ENCODE measurements around the gene CELF4.

CELF4 gene

DNA sequence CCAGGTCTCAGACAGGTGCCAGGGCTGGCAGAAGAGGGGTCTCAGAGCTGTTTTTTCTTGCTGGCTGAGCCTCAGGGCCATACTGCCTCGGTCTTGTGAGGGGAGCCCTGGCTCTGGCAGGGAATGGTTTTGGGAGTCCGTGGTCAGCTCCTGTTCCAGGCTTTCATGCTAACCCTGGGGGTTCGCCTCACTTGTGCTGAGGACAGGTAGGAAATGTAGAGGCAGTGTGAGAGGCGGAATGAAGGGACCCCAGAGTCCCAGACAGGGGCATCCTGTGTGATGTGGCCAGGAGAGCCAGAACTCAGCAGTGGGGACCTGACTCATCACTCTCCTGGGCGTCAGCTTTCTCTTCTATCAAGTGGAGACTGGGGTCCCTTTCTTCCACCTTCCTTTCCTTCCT, 5.7 kb upstream of the CELF4 start:
- no peak overlapping the region for H3K27ac ChIP-seq
- TF ChIP-seq CTCF (conservative IDR thresholded peaks at IDR 0.05) = no peak

DNA sequence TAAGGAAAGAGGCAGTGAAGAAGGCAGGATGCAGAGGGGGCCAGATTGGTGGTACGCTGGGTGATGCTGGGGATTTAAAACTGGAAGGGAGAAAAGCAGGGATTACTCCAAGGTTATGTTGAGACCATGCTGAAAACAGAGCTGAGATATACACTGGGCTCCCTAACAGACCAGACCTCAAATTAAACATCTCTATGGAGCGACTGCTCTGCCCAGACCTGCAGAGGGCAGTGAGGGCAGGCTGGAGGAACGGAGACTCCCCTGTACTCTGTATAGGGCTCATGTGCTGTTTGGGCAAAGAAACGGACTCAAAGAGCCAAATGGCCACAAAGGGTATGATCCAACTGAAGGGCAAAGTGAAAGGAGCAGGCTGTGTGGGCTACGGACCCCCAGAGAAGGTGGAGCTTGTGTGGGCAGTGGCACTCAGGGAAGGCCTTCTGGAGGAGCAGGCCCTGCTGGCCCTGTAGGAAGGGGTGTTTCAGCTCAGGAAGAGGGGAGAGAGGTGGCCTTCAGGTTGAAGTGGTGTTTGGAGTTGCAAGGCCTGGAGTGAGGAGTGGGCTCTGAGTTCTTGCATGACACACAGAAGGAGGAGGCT, 4.8 kb upstream of the CELF4 start:
- H3K27ac ChIP-seq = no peak overlapping the region
- no peak for TF ChIP-seq CTCF (conservative IDR thresholded peaks at IDR 0.05)

GRCh38 chr18:37568671-37569070, 3.1 kb upstream of the CELF4 start:
- no peak overlapping the region for H3K27ac ChIP-seq
- TF ChIP-seq CTCF (conservative IDR thresholded peaks at IDR 0.05) = no peak

- no peak for TF ChIP-seq CTCF (conservative IDR thresholded peaks at IDR 0.05)
- H3K27ac ChIP-seq = no peak overlapping the region
Measured at GRCh38 chr18:37567994-37568359, 2.4 kb upstream of the CELF4 start.

DNA sequence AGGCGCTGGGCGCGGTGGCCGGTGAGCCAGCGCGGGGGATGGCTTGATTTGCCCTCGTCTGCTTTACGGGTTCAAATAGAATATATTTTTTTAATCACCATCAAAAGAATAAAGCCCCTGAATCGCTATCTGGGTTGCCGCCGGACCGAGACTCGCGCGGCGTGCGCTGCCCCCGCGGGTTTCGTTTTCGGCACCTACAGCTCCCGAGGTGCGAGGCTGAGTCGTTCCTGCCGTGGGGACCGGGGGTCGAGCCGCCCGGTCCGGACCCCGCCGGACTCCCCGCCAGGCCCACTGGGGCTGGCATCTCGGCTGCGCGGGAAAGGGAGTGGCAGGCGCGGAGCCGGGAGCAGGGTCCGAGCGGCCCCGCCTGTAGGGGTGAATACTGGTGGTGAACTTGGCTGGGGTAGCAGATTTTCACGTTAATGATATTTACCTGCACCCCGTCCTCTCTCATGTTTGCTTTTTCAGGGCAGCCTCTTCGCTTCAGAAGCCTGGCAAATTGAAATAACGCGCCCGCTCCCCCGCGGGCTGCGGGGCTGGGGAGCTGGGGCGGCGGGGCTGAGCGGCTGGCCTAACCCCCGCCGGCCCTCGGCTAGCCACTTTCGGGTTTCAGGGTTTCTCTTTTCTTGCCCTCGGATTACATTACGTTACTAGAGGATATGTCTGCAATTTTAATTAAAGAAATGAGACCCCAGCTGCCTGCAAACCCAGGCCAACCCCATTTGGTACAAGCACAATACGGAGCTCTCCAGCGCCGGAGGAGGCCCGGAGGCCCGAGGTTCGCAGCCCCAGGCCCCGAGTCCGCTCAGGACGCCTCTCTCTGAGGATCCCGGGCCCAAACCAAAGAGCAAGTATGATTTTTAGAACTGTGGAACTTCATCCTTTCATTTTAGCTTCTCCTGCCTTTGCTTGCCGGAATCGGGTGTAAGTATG, 1.7 kb upstream of the CELF4 start:
- H3K27ac ChIP-seq = peak overlapping the region; percentile 86; the same call in 1 of the 2 replicates
- no peak for TF ChIP-seq CTCF (conservative IDR thresholded peaks at IDR 0.05)

GRCh38 chr18:37566479-37567060, 972 bp upstream of the CELF4 start:
- TF ChIP-seq CTCF (conservative IDR thresholded peaks at IDR 0.05) = no peak
- peak overlapping the region; percentile 86 for H3K27ac ChIP-seq

DNA sequence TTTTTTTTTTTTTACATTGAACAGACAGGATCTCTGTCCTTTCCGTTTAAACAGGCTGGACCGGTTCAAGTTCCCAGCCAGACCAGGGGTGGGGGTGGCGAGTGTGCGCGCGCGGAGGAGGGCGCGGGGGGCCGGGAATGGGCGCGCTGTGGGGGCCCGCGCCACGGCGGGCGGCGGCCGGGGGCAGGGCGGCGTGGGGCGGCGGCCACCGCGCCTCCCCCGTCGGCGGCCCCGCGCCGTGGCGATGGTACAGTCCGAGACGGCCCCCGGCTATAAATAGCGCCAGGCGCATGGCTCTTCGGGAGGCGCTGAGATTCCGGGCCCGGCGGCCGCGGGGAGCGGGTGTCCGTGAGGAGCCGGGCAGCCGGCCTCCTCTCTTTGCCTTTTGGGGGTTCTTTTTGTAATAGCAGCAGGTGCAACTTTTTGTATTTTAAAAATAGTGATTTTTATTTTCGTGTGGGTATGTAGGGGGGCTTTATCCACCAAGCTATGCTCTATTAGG, 430 bp upstream of the CELF4 start:
- TF ChIP-seq CTCF (conservative IDR thresholded peaks at IDR 0.05) = no peak
- peak overlapping the region; percentile 86 for H3K27ac ChIP-seq
